Measurements from ENCODE around the gene CTIF. TPM values are rescaled to one million over a fixed set of nuclear protein-coding genes. Genes with fewer than 3 reads are reported as not detected.

Gene CTIF
- total RNA-seq, 4 donors from 2014 or later, result 72.2 to 137 (median 86.5) TPM

- Histone ChIP-seq H3K4me1 (no peaks in the 10 kb centered on the region), H3K27me3 (no peaks in the 10 kb centered on the region), H3K36me3 (no peaks in the 10 kb centered on the region), H3K9me3 (no peaks in the 10 kb centered on the region), H3K27ac (no peak overlapping the region), H3K4me3 (no peak overlapping the region)
- WGBS, 2 donors, result 67 to 68% methylated on average over 3 of the region's 3 CpGs
- TF ChIP-seq POLR2A (IDR thresholded peaks at IDR 0.05) (no peak), EP300 (IDR thresholded peaks at IDR 0.05) (no peak), CTCF (IDR thresholded peaks at IDR 0.05) (no peak)
- no peak for DNase-seq (ENCODE audit: low spot score in 2 of 2)
Measured at GRCh38 chr18:48531908-48532307, 6.9 kb upstream of the CTIF start.

GRCh38 chr18:48533340-48534070 lies 5.3 kb upstream of the CTIF start:
- Histone ChIP-seq H3K27me3 (no peaks in the 10 kb centered on the region), H3K4me1 (peaks cover 0 to 7% (median 0%) of the 10 kb centered on the region in 4 donors), H3K4me3 (no peak overlapping the region), H3K36me3 (no peaks in the 10 kb centered on the region), H3K27ac (no peak overlapping the region), H3K9me3 (no peaks in the 10 kb centered on the region)
- DNase-seq (ENCODE audit: low spot score in 2 of 2), result no peak
- TF ChIP-seq EP300 (IDR thresholded peaks at IDR 0.05), result no peak
- no peak for TF ChIP-seq POLR2A (IDR thresholded peaks at IDR 0.05)
- TF ChIP-seq CTCF (IDR thresholded peaks at IDR 0.05), result no peak
- 85 to 88% methylated on average over 6 of the region's 6 CpGs for WGBS, 2 donors

GRCh38 chr18:48534364-48534763 lies 4.5 kb upstream of the CTIF start:
- Histone ChIP-seq H3K27me3 (no peaks in the 10 kb centered on the region), H3K27ac (no peak overlapping the region), H3K36me3 (no peaks in the 10 kb centered on the region), H3K4me3 (no peak overlapping the region), H3K9me3 (no peaks in the 10 kb centered on the region), H3K4me1 (peaks cover 0 to 8% (median 0%) of the 10 kb centered on the region in 4 donors)
- no peak for TF ChIP-seq EP300 (IDR thresholded peaks at IDR 0.05)
- TF ChIP-seq POLR2A (IDR thresholded peaks at IDR 0.05), result no peak
- no peak for TF ChIP-seq CTCF (IDR thresholded peaks at IDR 0.05)
- no peak for DNase-seq (ENCODE audit: low spot score in 2 of 2)
- WGBS, 2 donors, result 56 to 71% methylated on average over 3 of the region's 3 CpGs

GRCh38 chr18:48535956-48536355 lies 2.9 kb upstream of the CTIF start:
- H3K36me3 ChIP-seq, result no peaks in the 10 kb centered on the region
- no peaks in the 10 kb centered on the region for H3K27me3 ChIP-seq
- H3K27ac ChIP-seq, result no peak overlapping the region
- TF ChIP-seq CTCF (IDR thresholded peaks at IDR 0.05), result no peak
- no peak for TF ChIP-seq POLR2A (IDR thresholded peaks at IDR 0.05)
- TF ChIP-seq EP300 (IDR thresholded peaks at IDR 0.05), result no peak
- no peak for DNase-seq (ENCODE audit: low spot score in 2 of 2)
- peaks cover 0 to 8% (median 0%) of the 10 kb centered on the region in 4 donors for H3K4me1 ChIP-seq
- H3K4me3 ChIP-seq, result no peak overlapping the region
- WGBS, 2 donors, result 77 to 87% methylated on average over 2 of the region's 2 CpGs
- no peaks in the 10 kb centered on the region for H3K9me3 ChIP-seq

GRCh38 chr18:48536516-48536915 lies 2.3 kb upstream of the CTIF start:
- no peak for TF ChIP-seq POLR2A (IDR thresholded peaks at IDR 0.05)
- no peak for TF ChIP-seq CTCF (IDR thresholded peaks at IDR 0.05)
- TF ChIP-seq EP300 (IDR thresholded peaks at IDR 0.05), result no peak
- Histone ChIP-seq H3K27me3 (no peaks in the 10 kb centered on the region), H3K9me3 (no peaks in the 10 kb centered on the region), H3K4me3 (no peak overlapping the region), H3K27ac (no peak overlapping the region), H3K4me1 (peaks cover 0 to 11% (median 0%) of the 10 kb centered on the region in 4 donors), H3K36me3 (no peaks in the 10 kb centered on the region)
- no peak for DNase-seq (ENCODE audit: low spot score in 2 of 2)
- WGBS, 2 donors, result 84 to 86% methylated on average over 6 of the region's 6 CpGs
